GM21529 (cell line): Measurements from ENCODE around the gene TRPV6.

ENCODE experiments used
- ATAC-seq: cut with Tn5 transposase; IDR thresholded peaks from one replicate; pipeline ENCODE4 v1.9.1; 2021; ENCODE audit not compliant: unreplicated experiment

Gene TRPV6

DNA sequence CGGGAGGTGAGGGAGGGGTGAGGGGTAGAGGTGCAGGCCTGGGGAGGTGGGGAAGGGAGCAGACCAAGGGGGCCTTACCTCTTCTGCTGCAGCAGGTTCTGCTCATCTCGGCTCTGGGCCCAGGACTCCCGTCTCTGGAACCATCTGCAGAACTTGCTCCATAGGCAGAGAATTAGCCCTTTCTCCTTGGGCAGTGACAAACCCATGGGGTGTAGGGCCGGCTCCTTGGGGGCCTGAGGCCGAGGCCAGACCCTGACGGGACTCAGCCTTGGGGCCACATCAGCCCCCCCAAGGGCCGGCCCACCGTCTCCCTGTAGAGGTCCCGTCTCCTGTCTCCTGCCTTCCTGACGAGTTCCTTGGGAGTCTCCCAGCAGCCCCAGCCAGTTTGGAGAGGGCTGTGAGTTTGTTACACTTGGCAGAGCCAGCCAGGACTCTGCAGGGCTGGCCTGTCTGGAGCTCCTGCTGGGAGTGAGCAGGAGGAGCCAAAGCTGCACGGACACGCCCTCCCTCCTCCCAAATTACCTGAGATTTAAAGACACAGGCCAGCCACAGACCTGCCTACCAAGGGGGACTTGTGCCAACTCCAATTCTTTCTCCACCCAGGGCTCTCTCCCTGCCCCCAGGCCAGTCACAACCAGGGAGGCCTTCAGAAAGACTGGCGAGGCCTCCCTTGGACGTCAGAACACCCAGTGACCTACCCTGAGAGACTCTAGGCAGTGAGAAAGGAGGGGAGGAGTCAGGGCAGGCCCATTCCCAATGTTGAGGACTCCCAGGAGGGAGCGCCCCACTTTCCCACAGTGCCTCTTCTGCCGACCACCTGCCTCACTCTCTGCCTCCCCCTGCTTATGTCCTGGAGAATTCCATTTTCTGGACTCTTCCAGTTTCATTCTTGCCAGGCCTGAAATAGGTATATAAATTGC lies at the start of gene TRPV6:
TSS of gene TRPV6 (minus strand) at position 435 of the 920 bp plus-strand sequence.
- no peak for ATAC-seq

DNA sequence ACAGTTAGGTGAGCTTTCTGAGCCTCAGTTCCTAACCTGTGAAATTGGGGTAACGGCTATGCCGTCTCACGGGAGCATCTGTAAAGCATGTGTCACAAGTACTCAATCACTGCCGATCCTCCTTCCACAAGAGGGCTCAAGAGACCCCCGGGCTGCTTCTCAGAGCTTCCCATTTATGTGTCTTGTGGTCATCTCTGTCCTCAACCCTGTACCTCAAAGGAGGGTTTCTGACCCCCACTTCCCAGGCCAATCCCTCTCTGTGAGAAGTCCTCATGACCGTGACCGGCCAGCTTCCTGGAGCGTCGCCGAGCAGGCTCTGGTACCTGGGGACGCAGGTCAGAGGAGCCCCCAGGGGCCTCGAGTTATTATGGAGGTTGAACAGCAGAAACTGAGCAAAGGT lies 48.5 kb upstream of the TRPV6 start:
- no peak for ATAC-seq

DNA sequence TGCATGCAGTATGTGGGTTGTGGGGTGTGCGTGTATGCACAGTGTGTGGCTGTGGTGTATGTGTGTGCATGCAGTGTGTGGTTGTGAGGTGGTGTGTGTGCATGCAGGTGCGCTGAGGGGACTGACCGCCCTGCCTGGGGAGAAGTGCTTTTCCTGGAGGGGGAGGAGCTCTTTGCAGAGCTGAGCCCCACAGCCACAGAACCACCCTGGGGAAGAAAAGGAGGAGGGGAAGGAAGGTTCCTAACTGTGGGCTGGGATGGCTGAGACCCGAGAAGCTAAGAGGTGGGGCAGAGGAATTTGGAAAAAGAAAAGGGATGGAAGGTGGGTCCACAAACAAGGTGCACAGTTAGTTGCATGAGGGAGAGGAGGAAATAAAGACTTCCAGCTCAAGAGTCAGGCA lies 48.1 kb upstream of the TRPV6 start, which contains the start of gene TRPV5:
TSS of gene TRPV5 (minus strand) at position 123 of the 400 bp plus-strand sequence. CDS start 287 bp downstream, outside the sequence.
- ATAC-seq = no peak

DNA sequence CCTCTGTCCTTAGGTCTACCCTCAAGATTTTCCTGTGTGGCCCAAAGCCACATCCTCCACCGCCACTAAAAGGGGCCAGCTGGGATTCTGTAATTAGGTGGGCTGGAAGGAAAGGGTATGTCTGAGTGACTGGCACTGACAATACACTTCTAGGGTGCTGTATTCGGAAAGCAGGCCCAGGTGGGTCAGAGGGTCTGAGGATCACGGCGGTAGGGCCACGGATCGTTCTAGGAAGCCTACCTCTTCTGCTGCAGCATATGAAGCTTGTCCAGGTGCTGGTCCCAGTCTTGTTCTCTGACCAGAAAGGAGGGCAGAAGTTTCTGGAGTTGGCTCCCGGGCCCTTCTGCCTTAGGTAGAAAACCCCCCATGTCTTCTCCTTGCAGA lies 47.5 kb upstream of the TRPV6 start:
- ATAC-seq = no peak

DNA sequence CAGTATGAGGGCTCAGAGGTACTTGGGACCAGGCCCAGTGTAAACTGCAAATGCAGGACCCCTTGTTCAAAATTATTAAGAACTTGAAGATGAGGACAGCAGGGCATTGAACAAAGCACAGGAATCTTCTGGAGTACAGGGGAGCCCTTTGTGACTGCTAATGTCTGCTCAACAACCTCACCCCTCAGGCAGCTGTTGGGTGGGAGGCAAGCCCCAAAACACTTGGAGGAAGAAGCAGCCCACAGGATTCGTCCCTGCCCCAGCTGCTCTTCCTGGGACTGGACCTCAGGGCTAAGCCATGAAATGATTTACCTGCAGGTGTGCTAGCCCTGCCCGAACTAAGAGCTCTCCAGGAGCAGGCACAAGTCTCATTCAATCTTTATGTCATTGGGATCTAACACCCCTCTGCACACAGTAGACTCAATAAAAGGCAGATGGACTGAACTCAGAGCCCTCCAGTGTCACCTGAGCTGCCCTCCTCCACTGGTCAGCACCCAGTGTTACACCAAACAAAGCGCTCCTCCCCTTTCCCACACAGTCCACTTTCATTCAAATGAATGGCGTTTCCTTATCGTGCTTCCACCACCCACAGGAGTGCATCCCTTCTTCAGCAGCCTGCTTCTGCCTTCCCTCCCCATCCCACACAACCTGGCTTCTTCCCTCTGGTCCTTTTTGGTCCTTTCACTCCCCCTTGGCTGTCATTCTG lies 47.0 kb upstream of the TRPV6 start:
- ATAC-seq = no peak

DNA sequence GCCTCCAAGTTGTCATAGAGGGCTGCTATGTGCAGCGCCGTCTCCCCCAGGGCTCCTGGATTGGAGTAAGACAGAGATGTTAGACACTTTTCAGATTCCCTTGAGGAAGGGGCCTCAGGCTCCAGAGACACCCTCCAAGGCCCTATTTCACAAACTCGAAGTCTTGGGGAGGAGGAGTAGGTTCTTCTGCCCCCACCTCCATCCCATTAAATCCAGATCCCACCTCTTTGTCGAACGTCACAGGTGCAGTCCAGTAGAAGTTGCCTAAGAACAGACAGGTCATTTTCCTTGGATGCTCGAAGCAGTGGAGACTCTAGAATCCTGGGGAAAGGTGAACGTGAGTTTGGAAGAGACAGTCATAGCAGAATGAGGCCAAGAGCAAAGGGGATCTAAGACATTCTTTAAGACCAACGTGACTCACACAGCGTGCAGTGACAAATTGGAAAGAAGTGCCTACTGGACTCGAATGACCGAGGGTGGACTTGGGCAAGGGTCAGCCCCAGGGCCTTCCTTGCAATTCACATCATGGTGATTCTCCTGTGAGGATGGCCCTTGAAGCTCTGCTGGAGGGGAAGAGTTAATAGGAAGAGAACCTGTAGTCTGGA lies 44.7 kb upstream of the TRPV6 start:
- no peak for ATAC-seq

DNA sequence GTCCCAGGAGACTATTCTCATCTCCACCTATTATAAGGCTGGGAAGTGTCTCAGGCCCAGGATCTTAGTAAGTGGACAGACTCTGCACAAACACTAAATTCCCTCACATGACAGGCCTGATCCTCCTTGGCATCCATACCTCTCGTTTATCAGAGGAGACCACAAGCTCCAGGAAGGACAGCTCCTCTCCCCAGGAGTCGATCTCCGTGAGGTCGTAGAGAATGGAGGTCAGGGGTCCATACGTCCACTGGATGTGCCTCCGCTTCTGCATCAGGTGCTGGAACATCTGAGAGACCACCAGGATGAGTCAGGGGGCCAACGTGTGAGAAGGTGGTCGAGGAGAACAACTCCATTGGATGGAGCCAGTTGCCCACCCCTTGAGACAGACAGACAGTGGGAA lies 42.4 kb upstream of the TRPV6 start:
- no peak for ATAC-seq

DNA sequence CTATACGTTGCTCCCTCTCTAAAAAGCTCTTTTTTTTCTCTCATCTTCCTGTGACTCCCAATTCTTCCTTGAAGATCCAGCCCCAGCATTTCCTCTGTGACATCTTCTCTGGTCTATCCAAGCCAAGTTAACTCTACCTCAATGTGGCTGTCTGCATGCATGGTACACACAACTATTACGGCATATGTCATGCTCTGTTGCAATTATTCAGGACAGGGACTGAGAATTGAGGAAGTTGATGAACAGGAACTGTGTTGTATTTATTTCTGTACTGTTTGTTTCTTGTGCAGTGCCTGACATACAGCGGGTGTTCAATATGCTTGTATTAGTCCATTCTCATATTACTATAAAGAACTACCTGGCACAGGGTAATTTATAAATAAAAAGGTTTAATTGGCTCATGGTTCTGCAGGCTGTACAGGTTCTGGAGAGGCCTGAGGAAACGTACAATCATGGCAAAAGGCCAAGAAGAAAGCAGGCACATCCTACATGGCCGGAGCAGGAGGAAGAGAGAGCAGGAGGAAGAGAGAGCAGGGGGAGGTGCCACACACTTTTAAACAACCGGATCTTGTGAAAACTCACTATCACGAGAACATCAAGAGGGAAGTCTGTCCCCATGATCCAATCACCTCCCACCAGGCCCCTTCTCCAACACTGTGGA lies 41.7 kb upstream of the TRPV6 start:
- ATAC-seq = no peak

DNA sequence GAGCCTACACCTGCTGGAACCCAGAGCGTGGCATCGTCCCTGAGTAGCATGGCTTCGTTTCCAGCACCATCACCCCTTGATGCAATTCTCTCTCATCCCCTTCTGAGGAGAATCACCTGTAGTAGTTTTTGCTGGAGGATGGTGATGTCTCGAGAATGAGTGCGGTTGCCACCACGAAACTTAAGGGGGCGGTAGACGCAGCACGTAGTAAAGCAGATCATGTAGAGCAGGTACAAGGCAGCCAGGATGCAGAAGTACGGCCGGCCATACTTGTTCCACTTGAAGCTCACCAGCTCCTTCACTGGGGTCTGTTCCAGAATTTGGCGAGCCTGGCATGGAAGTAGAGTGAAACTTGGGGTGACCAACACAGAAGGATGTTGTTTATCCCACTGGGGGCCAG lies 39.9 kb upstream of the TRPV6 start:
- no peak for ATAC-seq

DNA sequence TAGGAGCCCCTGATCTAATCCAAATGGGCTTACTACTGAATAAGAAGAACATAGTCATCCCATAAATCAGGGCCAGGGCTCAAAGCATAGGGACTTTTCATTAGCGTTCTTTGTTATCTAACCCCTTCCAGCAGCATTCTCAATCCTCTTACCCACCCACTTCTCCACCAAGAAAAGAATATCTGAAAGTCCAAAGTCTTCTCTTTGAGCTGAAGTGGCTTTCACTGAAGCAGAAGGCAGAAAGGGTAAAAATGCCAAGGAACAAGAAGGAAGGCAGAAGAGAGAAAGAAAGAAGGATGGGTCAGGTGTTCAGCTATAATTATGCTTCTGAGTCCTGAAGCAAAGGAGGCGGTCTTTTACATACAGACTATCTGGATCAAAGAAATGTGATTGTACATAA lies 37.8 kb upstream of the TRPV6 start:
- no peak for ATAC-seq

DNA sequence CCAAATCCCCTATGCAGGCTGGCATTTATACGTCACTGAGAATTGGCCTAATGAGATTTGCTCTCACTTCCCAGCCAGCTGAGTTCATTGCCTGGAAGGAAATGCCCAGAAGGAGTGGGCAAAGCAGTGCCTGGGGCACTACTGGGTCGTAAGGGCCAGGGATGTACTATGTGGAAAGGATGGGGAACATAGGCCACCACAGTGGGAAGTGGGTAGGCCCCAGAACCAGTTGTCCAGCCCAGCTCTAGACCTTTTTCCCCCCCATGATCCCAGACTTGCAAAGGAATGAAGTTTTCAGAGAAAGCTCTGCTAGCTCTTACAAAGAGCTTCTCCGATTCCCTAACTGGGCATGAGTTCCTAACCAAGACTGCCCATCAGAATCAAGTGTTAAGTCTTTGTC lies 34.1 kb upstream of the TRPV6 start:
- ATAC-seq = no peak

DNA sequence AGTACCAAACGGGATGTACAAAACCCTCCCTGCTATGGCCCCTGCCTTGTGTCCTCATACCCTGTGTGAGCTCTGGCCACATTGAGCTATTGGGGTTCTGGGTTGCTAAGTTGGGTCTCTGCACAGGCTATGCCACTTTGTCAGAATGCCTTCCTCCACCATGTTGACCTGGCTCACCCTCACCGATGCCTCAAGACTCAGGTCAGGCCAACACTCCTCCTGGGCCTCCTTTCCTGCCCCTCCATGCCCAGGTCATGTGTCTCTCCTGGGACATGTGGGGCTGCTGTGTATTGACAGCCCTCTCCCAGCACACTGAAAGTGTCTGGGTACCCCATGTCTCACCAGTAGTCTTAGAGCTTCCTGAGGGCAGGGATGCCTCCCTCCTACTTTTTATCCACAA lies 33.4 kb upstream of the TRPV6 start:
- no peak for ATAC-seq

DNA sequence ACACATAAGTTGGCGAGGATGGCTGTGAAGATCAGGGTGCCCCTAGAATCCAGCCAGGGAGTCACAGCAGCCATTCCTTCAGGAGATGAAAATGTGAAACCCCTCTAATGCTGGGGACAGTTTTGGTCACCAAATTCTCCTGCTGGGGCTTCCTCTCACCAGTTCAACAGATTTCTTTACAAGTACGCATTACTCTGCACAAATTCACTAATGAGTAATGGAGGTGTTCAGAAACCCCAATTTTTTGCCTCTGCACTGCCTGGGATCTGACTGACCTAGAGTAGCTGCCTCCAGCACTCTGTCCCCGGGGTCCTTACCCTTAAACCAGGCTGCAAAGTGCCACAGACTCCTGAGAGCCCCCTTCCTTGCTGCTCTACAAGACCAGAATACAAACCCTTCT lies 31.9 kb upstream of the TRPV6 start:
- no peak for ATAC-seq

DNA sequence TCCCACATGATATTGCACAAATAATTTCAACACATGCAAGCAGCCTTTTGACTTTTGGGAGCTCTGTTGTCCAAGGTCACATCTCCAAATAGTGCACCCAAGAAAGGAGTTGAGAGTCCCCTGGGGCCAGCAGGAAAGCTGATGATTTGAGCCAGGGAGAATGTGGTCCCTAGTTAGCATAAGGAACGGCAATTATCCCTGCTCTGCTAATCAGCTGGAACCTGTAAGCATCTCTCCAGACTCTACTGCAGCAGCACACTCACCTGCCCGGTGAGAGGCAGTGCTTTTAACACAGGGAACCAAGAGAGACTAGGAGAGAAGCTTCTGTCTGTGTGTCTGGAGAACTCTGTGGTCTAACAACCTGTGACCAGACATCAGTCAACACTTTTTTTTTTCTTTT lies 31.0 kb upstream of the TRPV6 start:
- no peak for ATAC-seq

DNA sequence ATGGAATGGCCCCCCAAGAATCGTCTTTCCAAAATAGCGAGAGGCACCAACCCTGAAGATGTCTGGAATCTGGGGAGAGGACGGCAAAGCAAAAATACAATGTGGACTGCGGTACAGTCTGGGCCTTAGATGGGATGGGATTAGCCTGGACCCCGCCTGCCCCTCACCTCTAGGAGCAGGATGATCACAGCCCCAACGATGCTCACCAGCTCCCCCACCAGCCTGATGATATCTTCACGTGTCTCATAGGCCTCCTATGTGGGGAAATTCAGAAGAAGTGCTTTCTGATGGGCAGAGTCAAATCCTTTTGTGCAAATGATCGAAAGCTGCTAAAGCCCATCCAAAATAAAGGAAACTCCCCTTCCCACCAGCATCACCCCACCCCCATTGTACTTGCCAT lies 29.8 kb upstream of the TRPV6 start:
- ATAC-seq = no peak

DNA sequence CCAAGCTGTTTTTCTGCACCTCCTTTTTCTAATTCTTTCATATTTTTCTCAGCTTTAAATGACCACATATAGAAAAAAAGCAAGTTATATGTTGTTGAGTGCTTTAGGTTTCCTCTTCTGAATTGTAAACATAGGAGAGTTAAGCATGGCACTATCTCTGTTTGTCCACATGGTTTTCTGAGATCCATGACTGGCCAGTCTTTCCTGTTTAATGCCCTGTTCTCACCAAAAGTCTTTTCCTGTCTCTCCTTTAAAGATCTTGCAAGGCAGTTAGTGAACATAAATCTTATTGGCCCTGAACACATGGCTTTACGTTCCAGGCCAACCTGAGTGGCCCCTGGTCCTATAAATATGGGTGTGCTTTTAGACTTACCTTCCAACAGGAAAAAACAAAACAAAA lies 28.6 kb upstream of the TRPV6 start:
- no peak for ATAC-seq

DNA sequence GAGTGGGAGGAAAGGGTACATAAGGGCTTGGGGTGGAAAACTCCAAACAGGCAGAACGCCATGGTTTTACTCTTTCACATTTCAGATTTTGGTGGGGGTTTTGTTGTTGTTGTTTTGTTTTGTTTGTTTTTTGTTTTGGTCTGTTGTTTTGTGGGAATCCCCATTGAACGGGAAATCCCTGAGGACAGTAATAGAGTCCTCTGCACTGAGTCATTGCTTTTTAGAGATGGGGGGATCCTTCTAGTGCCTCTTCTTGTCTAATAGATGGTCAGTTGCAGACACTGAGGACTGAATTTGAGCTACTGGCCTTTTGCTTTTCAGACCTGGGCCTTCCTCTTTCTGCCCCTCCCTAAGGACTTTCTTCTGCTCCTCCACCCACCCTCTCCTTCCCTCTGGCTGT lies 28.0 kb upstream of the TRPV6 start:
- no peak for ATAC-seq

DNA sequence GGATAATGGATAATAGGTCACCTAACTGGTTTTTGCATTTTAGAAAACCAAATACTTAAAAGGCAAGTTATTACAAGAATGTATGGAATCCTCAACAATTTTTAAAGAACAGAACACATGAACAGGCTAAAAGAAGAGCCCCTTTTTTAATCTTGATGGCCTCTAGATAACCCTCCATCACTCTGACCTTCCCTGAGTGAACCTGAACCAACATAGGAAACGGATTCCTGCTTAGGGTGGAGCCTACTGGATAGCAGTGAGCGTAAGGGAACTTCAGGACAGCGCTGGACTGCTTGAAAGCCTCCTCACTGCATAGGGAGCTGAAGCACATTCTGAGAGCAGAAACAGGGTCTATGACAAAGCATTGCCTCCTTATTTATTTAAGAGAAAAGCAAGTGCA lies 27.5 kb upstream of the TRPV6 start:
- ATAC-seq = no peak

DNA sequence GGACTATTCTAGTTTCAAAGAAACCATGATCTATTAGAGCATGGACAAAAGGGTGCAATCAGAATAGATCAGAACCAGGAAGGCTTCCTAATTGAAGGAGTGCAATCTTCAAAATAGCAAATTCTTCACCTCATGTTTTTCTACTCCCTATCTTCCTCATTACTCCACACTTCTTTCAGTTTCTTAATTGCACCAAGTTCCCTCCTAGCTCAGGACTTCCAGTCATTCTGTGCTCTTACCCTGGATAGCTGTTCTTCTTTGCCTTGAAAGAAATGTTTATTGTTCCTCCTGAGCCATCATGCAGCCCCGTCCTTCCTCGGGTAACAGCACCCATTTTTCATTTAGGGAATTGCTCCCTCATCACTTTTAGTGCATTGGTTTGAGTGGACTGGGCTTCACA lies 24.9 kb upstream of the TRPV6 start:
- ATAC-seq = no peak

DNA sequence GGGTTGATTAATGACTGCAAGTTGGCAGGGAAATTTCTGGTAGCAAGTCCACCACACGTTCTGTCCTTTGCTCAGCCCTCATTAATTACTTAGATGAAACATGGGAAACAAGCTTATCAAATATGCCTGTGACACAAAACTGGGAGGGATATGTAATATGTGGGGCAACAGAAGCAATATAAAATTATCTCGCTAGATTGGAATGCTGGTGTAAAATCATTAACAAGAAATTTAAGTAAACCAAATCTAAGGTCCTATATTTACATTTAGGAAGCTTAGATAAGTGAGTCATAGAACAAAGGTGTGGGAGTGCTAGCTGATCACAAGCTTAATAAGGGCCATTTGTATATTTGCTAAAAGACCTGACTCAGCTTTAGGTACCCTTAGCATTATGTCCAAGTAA lies 24.5 kb upstream of the TRPV6 start:
- ATAC-seq = no peak
